Mesothelial cell of epicardium (in vitro differentiated cells): ENCODE measurements around the gene ARHGAP35. TPM values are rescaled to one million over a fixed set of nuclear protein-coding genes. Genes with fewer than 3 reads are reported as not detected.
A peak's percentile ranks its signal among the peaks of the same experiment; 100 is the strongest.

Experiments
- DNase-seq, 2 experiments: peaks; one replicate each; pipeline ENCODE4 v3.0.0; 2021; ENCODE audit warnings: low spot score in 2 of 2; ENCODE audit not compliant: unreplicated experiment in 2 of 2
- H3K27ac Mint-ChIP-seq: 2 replicates; pipeline ENCODE4 v1.8.0; 2021; ENCODE audit warnings: mixed read lengths
- H3K27me3 Mint-ChIP-seq: 2 replicates; pipeline ENCODE4 v1.8.0; 2021; ENCODE audit warnings: low read depth, mixed read lengths
- H3K36me3 Mint-ChIP-seq: 2 replicates; pipeline ENCODE4 v1.8.0; 2021; ENCODE audit warnings: mixed read lengths
- H3K4me1 Mint-ChIP-seq: 2 replicates; pipeline ENCODE4 v1.8.0; 2021; ENCODE audit warnings: mixed read lengths
- H3K4me3 Mint-ChIP-seq: 2 replicates; pipeline ENCODE4 v1.8.0; 2021; ENCODE audit warnings: mild to moderate bottlenecking, moderate library complexity, mixed read lengths
- H3K9me3 Mint-ChIP-seq: 2 replicates; pipeline ENCODE4 v1.8.0; 2021; ENCODE audit warnings: mixed read lengths
- CTCF ChIP-seq: fragments of 200-600 bp; sonication (generic); IDR thresholded peaks from one replicate; pipeline ENCODE4 v1.5.0; 2021; ENCODE audit warnings: antibody characterized with exemption; ENCODE audit not compliant: unreplicated experiment
- total RNA-seq: library from RNA; stranded (reverse); gene quantifications from 3 replicates; pipeline ENCODE4 v1.2.1, GENCODE V29; 2021

ARHGAP35 gene
- total RNA-seq, 1 donor from 2014 or later: 77.9 TPM

- Mint-ChIP-seq H3K4me1 (peaks cover 9% of the 10 kb centered on the region), H3K9me3 (no peaks in the 10 kb centered on the region), H3K4me3 (peak overlapping the region; percentile 59), H3K36me3 (no peaks in the 10 kb centered on the region), H3K27me3 (no peaks in the 10 kb centered on the region), H3K27ac (peak overlapping the region; percentile 40)
- peak; percentile 28 for TF ChIP-seq CTCF
- peak; percentile 84 to 87 for DNase-seq
Observed at GRCh38 chr19:46856062-46857022, 4.5 kb upstream of the ARHGAP35 start.

- DNase-seq: peak in 1 of 2 experiments; percentile 72
- no peak for TF ChIP-seq CTCF
- peaks cover 9% of the 10 kb centered on the region for H3K4me1 Mint-ChIP-seq
- H3K27ac Mint-ChIP-seq: peak overlapping the region; percentile 91
- no peaks in the 10 kb centered on the region for H3K36me3 Mint-ChIP-seq
- H3K4me3 Mint-ChIP-seq: peak overlapping the region; percentile 81
- no peaks in the 10 kb centered on the region for H3K27me3 Mint-ChIP-seq
- H3K9me3 Mint-ChIP-seq: no peaks in the 10 kb centered on the region
Observed at GRCh38 chr19:46859637-46860124, 1.1 kb upstream of the ARHGAP35 start.

GRCh38 chr19:46860125-46860845 is 512 bp upstream of the ARHGAP35 start:
- peak; percentile 95 to 96 for DNase-seq
- no peak for TF ChIP-seq CTCF
- Mint-ChIP-seq H3K27me3 (no peaks in the 10 kb centered on the region), H3K4me1 (peaks cover 9% of the 10 kb centered on the region), H3K4me3 (peak overlapping the region; percentile 81), H3K27ac (peak overlapping the region; percentile 91), H3K36me3 (no peaks in the 10 kb centered on the region), H3K9me3 (no peaks in the 10 kb centered on the region)

- no peak for DNase-seq
- H3K36me3 Mint-ChIP-seq: no peaks in the 10 kb centered on the region
- TF ChIP-seq CTCF: no peak
Observed at GRCh38 chr19:46861691-46862502, 1.1 kb downstream of the ARHGAP35 start.

GRCh38 chr19:46862503-46862834 is 1.7 kb downstream of the ARHGAP35 start:
- H3K27me3 Mint-ChIP-seq: no peaks in the 10 kb centered on the region
- DNase-seq: no peak
- no peak overlapping the region for H3K4me3 Mint-ChIP-seq
- no peaks in the 10 kb centered on the region for H3K36me3 Mint-ChIP-seq
- H3K27ac Mint-ChIP-seq: no peak overlapping the region
- no peaks in the 10 kb centered on the region for H3K9me3 Mint-ChIP-seq
- no peak for TF ChIP-seq CTCF
- peaks cover 19% of the 10 kb centered on the region for H3K4me1 Mint-ChIP-seq

More at GRCh38 chr19:46861691-46862502, 1.1 kb downstream of the ARHGAP35 start:
- Mint-ChIP-seq H3K27ac (no peak overlapping the region), H3K27me3 (no peaks in the 10 kb centered on the region), H3K9me3 (no peaks in the 10 kb centered on the region), H3K4me3 (no peak overlapping the region), H3K4me1 (peaks cover 13% of the 10 kb centered on the region)
